ENCODE measurements around the gene CRTAC1. TPM values are rescaled to one million over a fixed set of nuclear protein-coding genes. Genes with fewer than 3 reads are reported as not detected.

Gene CRTAC1
- total RNA-seq, 1 experiment from 2014 or later, result 1.2 TPM

DNA sequence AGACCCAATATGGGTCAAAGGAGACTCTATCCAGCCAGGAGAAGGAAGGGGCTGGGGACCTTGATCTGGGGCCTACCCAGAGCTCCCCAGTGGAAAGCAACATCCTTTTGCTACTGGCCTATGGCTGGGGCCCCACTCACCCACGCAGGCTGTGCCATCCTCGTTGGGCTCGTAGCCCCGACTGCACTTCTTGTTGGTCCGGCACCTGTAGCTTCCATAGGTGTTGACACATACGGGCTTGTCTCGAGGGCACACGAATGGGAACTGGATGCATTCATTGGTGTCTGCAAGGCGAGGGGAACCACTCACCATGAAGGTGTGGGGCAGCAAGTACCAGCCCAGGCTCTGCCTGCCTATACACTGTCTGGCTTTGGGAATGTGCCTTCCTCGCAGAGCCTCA lies 150.3 kb downstream of the CRTAC1 start:
- DNase-seq (ENCODE audit: low spot score) (no peak), ATAC-seq (no peak)
- Mint-ChIP-seq H3K9me3 (peaks cover 10% of the 10 kb centered on the region), H3K4me3 (no peak overlapping the region), H3K27me3 (ENCODE audit: low read depth) (no peaks in the 10 kb centered on the region; the same call in 1 of the 2 replicates), H3K27ac (no peak overlapping the region), H3K4me1 (peaks cover 17% of the 10 kb centered on the region), H3K36me3 (no peaks in the 10 kb centered on the region)
- ChIA-PET CTCF (interaction anchor here (1.2 kb wide), 1 partner anchor 9 kb away, joined by 5 read pairs; no protein-coding TSS in a partner anchor), POLR2A (no interaction called here)
- TF ChIP-seq HMGA2 (CRISPR knock-in tag; IDR thresholded peaks at IDR 0.05), result no peak
- no peak for TF ChIP-seq GRHL2 (CRISPR knock-in tag; IDR thresholded peaks at IDR 0.05; ENCODE audit: insufficient replicate concordance, severe bottlenecking)
- TF ChIP-seq, protein P1, sequence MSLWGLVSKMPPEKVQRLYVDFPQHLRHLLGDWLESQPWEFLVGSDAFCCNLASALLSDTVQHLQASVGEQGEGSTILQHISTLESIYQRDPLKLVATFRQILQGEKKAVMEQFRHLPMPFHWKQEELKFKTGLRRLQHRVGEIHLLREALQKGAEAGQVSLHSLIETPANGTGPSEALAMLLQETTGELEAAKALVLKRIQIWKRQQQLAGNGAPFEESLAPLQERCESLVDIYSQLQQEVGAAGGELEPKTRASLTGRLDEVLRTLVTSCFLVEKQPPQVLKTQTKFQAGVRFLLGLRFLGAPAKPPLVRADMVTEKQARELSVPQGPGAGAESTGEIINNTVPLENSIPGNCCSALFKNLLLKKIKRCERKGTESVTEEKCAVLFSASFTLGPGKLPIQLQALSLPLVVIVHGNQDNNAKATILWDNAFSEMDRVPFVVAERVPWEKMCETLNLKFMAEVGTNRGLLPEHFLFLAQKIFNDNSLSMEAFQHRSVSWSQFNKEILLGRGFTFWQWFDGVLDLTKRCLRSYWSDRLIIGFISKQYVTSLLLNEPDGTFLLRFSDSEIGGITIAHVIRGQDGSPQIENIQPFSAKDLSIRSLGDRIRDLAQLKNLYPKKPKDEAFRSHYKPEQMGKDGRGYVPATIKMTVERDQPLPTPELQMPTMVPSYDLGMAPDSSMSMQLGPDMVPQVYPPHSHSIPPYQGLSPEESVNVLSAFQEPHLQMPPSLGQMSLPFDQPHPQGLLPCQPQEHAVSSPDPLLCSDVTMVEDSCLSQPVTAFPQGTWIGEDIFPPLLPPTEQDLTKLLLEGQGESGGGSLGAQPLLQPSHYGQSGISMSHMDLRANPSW (CRISPR knock-in tag; conservative IDR thresholded peaks at IDR 0.05; ENCODE audit: low read depth), result no peak
- TF ChIP-seq, protein P2, sequence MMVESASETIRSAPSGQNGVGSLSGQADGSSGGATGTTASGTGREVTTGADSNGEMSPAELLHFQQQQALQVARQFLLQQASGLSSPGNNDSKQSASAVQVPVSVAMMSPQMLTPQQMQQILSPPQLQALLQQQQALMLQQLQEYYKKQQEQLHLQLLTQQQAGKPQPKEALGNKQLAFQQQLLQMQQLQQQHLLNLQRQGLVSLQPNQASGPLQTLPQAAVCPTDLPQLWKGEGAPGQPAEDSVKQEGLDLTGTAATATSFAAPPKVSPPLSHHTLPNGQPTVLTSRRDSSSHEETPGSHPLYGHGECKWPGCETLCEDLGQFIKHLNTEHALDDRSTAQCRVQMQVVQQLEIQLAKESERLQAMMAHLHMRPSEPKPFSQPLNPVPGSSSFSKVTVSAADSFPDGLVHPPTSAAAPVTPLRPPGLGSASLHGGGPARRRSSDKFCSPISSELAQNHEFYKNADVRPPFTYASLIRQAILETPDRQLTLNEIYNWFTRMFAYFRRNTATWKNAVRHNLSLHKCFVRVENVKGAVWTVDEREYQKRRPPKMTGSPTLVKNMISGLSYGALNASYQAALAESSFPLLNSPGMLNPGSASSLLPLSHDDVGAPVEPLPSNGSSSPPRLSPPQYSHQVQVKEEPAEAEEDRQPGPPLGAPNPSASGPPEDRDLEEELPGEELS (CRISPR knock-in tag; IDR thresholded peaks at IDR 0.05), result no peak
- TF ChIP-seq NR2C2 (CRISPR knock-in tag; IDR thresholded peaks at IDR 0.05), result no peak
- TF ChIP-seq OVOL2 (CRISPR knock-in tag; IDR thresholded peaks at IDR 0.05; ENCODE audit: borderline replicate concordance), result no peak
- TF ChIP-seq, protein P3, sequence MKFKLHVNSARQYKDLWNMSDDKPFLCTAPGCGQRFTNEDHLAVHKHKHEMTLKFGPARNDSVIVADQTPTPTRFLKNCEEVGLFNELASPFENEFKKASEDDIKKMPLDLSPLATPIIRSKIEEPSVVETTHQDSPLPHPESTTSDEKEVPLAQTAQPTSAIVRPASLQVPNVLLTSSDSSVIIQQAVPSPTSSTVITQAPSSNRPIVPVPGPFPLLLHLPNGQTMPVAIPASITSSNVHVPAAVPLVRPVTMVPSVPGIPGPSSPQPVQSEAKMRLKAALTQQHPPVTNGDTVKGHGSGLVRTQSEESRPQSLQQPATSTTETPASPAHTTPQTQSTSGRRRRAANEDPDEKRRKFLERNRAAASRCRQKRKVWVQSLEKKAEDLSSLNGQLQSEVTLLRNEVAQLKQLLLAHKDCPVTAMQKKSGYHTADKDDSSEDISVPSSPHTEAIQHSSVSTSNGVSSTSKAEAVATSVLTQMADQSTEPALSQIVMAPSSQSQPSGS (CRISPR knock-in tag; IDR thresholded peaks at IDR 0.05; ENCODE audit: borderline replicate concordance, low read depth), result no peak
- TF ChIP-seq, protein P4, sequence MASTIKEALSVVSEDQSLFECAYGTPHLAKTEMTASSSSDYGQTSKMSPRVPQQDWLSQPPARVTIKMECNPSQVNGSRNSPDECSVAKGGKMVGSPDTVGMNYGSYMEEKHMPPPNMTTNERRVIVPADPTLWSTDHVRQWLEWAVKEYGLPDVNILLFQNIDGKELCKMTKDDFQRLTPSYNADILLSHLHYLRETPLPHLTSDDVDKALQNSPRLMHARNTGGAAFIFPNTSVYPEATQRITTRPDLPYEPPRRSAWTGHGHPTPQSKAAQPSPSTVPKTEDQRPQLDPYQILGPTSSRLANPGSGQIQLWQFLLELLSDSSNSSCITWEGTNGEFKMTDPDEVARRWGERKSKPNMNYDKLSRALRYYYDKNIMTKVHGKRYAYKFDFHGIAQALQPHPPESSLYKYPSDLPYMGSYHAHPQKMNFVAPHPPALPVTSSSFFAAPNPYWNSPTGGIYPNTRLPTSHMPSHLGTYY (CRISPR knock-in tag; IDR thresholded peaks at IDR 0.05), result no peak
- no peak for TF ChIP-seq TP53 (CRISPR knock-in tag; IDR thresholded peaks at IDR 0.05)
- TF ChIP-seq, protein P5, sequence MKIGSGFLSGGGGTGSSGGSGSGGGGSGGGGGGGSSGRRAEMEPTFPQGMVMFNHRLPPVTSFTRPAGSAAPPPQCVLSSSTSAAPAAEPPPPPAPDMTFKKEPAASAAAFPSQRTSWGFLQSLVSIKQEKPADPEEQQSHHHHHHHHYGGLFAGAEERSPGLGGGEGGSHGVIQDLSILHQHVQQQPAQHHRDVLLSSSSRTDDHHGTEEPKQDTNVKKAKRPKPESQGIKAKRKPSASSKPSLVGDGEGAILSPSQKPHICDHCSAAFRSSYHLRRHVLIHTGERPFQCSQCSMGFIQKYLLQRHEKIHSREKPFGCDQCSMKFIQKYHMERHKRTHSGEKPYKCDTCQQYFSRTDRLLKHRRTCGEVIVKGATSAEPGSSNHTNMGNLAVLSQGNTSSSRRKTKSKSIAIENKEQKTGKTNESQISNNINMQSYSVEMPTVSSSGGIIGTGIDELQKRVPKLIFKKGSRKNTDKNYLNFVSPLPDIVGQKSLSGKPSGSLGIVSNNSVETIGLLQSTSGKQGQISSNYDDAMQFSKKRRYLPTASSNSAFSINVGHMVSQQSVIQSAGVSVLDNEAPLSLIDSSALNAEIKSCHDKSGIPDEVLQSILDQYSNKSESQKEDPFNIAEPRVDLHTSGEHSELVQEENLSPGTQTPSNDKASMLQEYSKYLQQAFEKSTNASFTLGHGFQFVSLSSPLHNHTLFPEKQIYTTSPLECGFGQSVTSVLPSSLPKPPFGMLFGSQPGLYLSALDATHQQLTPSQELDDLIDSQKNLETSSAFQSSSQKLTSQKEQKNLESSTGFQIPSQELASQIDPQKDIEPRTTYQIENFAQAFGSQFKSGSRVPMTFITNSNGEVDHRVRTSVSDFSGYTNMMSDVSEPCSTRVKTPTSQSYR (CRISPR knock-in tag; IDR thresholded peaks at IDR 0.05), result no peak
- TF ChIP-seq, protein P6, sequence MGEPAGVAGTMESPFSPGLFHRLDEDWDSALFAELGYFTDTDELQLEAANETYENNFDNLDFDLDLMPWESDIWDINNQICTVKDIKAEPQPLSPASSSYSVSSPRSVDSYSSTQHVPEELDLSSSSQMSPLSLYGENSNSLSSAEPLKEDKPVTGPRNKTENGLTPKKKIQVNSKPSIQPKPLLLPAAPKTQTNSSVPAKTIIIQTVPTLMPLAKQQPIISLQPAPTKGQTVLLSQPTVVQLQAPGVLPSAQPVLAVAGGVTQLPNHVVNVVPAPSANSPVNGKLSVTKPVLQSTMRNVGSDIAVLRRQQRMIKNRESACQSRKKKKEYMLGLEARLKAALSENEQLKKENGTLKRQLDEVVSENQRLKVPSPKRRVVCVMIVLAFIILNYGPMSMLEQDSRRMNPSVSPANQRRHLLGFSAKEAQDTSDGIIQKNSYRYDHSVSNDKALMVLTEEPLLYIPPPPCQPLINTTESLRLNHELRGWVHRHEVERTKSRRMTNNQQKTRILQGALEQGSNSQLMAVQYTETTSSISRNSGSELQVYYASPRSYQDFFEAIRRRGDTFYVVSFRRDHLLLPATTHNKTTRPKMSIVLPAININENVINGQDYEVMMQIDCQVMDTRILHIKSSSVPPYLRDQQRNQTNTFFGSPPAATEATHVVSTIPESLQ (CRISPR knock-in tag; IDR thresholded peaks at IDR 0.05), result no peak
- no peak for TF ChIP-seq GTF2I (CRISPR knock-in tag; conservative IDR thresholded peaks at IDR 0.05)
- no peak for TF ChIP-seq NFE2L1 (CRISPR knock-in tag; IDR thresholded peaks at IDR 0.05)
- TF ChIP-seq, protein P7, sequence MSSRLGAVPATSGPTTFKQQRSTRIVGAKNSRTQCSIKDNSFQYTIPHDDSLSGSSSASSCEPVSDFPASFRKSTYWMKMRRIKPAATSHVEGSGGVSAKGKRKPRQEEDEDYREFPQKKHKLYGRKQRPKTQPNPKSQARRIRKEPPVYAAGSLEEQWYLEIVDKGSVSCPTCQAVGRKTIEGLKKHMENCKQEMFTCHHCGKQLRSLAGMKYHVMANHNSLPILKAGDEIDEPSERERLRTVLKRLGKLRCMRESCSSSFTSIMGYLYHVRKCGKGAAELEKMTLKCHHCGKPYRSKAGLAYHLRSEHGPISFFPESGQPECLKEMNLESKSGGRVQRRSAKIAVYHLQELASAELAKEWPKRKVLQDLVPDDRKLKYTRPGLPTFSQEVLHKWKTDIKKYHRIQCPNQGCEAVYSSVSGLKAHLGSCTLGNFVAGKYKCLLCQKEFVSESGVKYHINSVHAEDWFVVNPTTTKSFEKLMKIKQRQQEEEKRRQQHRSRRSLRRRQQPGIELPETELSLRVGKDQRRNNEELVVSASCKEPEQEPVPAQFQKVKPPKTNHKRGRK (CRISPR knock-in tag; IDR thresholded peaks at IDR 0.05; ENCODE audit: borderline replicate concordance), result no peak
- no peak for TF ChIP-seq CREM (CRISPR knock-in tag; IDR thresholded peaks at IDR 0.05)
- TF ChIP-seq JAZF1 (CRISPR knock-in tag; IDR thresholded peaks at IDR 0.05), result no peak
- TF ChIP-seq, protein P8, sequence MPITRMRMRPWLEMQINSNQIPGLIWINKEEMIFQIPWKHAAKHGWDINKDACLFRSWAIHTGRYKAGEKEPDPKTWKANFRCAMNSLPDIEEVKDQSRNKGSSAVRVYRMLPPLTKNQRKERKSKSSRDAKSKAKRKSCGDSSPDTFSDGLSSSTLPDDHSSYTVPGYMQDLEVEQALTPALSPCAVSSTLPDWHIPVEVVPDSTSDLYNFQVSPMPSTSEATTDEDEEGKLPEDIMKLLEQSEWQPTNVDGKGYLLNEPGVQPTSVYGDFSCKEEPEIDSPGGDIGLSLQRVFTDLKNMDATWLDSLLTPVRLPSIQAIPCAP (CRISPR knock-in tag; IDR thresholded peaks at IDR 0.05), result no peak
- no peak for TF ChIP-seq ZNF121 (CRISPR knock-in tag; IDR thresholded peaks at IDR 0.05)
- TF ChIP-seq RORB (CRISPR knock-in tag; IDR thresholded peaks at IDR 0.05), result no peak

Data from WTC11 (cell line).